Measurements from ENCODE around the gene PF4V1. TPM values are rescaled to one million over a fixed set of nuclear protein-coding genes. Genes with fewer than 3 reads are reported as not detected.
"Not testable (repeated sequence)": the region's sequence is repeated elsewhere in the genome, so short reads cannot be mapped to it uniquely, and the experiment has no call there.

Gene PF4V1
- polyA plus RNA-seq, 3 donors = 0.99 to 3.3 TPM; not detected in 1

GRCh38 chr4:73896416-73896815, 43.3 kb downstream of the PF4V1 start:
- Histone ChIP-seq H3K36me3 (replicated peaks in 1 of 2; ENCODE audit: control insufficient read depth in 1 of 2, insufficient read depth in 2 of 2, low read length in 2 of 2) (no peaks in the 10 kb centered on the region), H3K9ac (ENCODE audit: insufficient read depth, low read length, poor library complexity, severe bottlenecking) (no peak overlapping the region), H2AFZ (ENCODE audit: insufficient read depth, low read depth, low read length, poor library complexity, severe bottlenecking) (no peak overlapping the region), H3K4me3 (replicated peaks in 1 of 3; ENCODE audit: low read depth in 2 of 3, low read length in 3 of 3) (no peak overlapping the region), H4K20me1 (ENCODE audit: insufficient read depth, low read length) (no peaks in the 10 kb centered on the region), H3K27ac (ENCODE audit: low read depth in 1 of 2, low read length in 2 of 2) (no peak overlapping the region), H3K4me1 (ENCODE audit: control insufficient read depth in 1 of 2, insufficient read depth in 2 of 2, low read length in 2 of 2) (peaks cover 9 to 11% of the 10 kb centered on the region in 2 donors), H3K27me3 (ENCODE audit: control insufficient read depth in 2 of 2, insufficient read depth in 2 of 2, low read length in 2 of 2) (no peaks in the 10 kb centered on the region), H3K4me2 (replicated peaks; ENCODE audit: extremely low read depth, low read length, poor library complexity, severe bottlenecking) (no peak overlapping the region), H3K9me3 (replicated peaks in 1 of 2; ENCODE audit: control insufficient read depth in 1 of 2, insufficient read depth in 1 of 2, low read length in 2 of 2) (no peaks in the 10 kb centered on the region), H3K79me2 (ENCODE audit: insufficient read depth, low read length) (no peaks in the 10 kb centered on the region)
- intact Hi-C loops (cut with micrococcal nuclease) = no loop called here
- no peak for TF ChIP-seq CTCF (IDR thresholded peaks at IDR 0.05)
- DNase-seq = no peak
- Mint-ChIP-seq H3K27ac (no peak overlapping the region), H3K36me3 (no peaks in the 10 kb centered on the region), H3K27me3 (ENCODE audit: low read depth in 3 of 3) (no peaks in the 10 kb centered on the region), H3K4me1 (peaks cover 8% of the 10 kb centered on the region), H3K4me3 (no peak overlapping the region), H3K9me3 (no peaks in the 10 kb centered on the region)
- no CpG with 5 or more reads among the region's 2 CpGs for WGBS (ENCODE audit: insufficient coverage)

GRCh38 chr4:73897380-73898136, 44.5 kb downstream of the PF4V1 start:
- Mint-ChIP-seq H3K9me3 (no peaks in the 10 kb centered on the region), H3K27ac (no peak overlapping the region), H3K27me3 (ENCODE audit: low read depth in 3 of 3) (no peaks in the 10 kb centered on the region), H3K4me1 (peaks cover 3% of the 10 kb centered on the region), H3K36me3 (no peaks in the 10 kb centered on the region), H3K4me3 (no peak overlapping the region)
- no peaks in the 10 kb centered on the region for H3K9me3 ChIP-seq (replicated peaks in 1 of 2; ENCODE audit: control insufficient read depth in 1 of 2, insufficient read depth in 1 of 2, low read length in 2 of 2)
- H3K27ac ChIP-seq (ENCODE audit: low read depth in 1 of 2, low read length in 2 of 2) = no peak overlapping the region
- no peak for TF ChIP-seq CTCF (IDR thresholded peaks at IDR 0.05)
- no peaks in the 10 kb centered on the region for H3K79me2 ChIP-seq (ENCODE audit: insufficient read depth, low read length)
- no peaks in the 10 kb centered on the region for H4K20me1 ChIP-seq (ENCODE audit: insufficient read depth, low read length)
- DNase-seq = no peak
- no CpG with 5 or more reads among the region's 4 CpGs for WGBS (ENCODE audit: insufficient coverage)
- no peaks in the 10 kb centered on the region for H3K27me3 ChIP-seq (ENCODE audit: control insufficient read depth in 2 of 2, insufficient read depth in 2 of 2, low read length in 2 of 2)
- no peak overlapping the region for H3K9ac ChIP-seq (ENCODE audit: insufficient read depth, low read length, poor library complexity, severe bottlenecking)
- H3K36me3 ChIP-seq (replicated peaks in 1 of 2; ENCODE audit: control insufficient read depth in 1 of 2, insufficient read depth in 2 of 2, low read length in 2 of 2) = no peaks in the 10 kb centered on the region
- no peak overlapping the region for H3K4me3 ChIP-seq (replicated peaks in 1 of 3; ENCODE audit: low read depth in 2 of 3, low read length in 3 of 3)
- no peak overlapping the region for H3K4me2 ChIP-seq (replicated peaks; ENCODE audit: extremely low read depth, low read length, poor library complexity, severe bottlenecking)
- intact Hi-C loops (cut with micrococcal nuclease) = no loop called here
- H3K4me1 ChIP-seq (ENCODE audit: control insufficient read depth in 1 of 2, insufficient read depth in 2 of 2, low read length in 2 of 2) = peaks cover 0 to 3% of the 10 kb centered on the region in 2 donors
- H2AFZ ChIP-seq (ENCODE audit: insufficient read depth, low read depth, low read length, poor library complexity, severe bottlenecking) = no peak overlapping the region

GRCh38 chr4:73899338-73899737, 46.2 kb downstream of the PF4V1 start:
- H2AFZ ChIP-seq (ENCODE audit: insufficient read depth, low read depth, low read length, poor library complexity, severe bottlenecking) = peak overlapping the region; percentile 30
- H3K4me2 ChIP-seq (replicated peaks; ENCODE audit: extremely low read depth, low read length, poor library complexity, severe bottlenecking); H3K9ac ChIP-seq (ENCODE audit: insufficient read depth, low read length, poor library complexity, severe bottlenecking); H3K4me3 ChIP-seq (replicated peaks in 1 of 3; ENCODE audit: low read depth in 2 of 3, low read length in 3 of 3); H3K9me3 ChIP-seq (replicated peaks in 1 of 2; ENCODE audit: control insufficient read depth in 1 of 2, insufficient read depth in 1 of 2, low read length in 2 of 2); intact Hi-C loops (cut with micrococcal nuclease); H4K20me1 ChIP-seq (ENCODE audit: insufficient read depth, low read length); H3K36me3 ChIP-seq (replicated peaks in 1 of 2; ENCODE audit: control insufficient read depth in 1 of 2, insufficient read depth in 2 of 2, low read length in 2 of 2); DNase-seq; H3K27me3 ChIP-seq (ENCODE audit: control insufficient read depth in 2 of 2, insufficient read depth in 2 of 2, low read length in 2 of 2); H3K9me3 Mint-ChIP-seq; H3K27ac ChIP-seq (ENCODE audit: low read depth in 1 of 2, low read length in 2 of 2); H3K4me3 Mint-ChIP-seq; H3K36me3 Mint-ChIP-seq; H3K79me2 ChIP-seq (ENCODE audit: insufficient read depth, low read length); H3K27me3 Mint-ChIP-seq (ENCODE audit: low read depth in 3 of 3); H3K4me1 ChIP-seq (ENCODE audit: control insufficient read depth in 1 of 2, insufficient read depth in 2 of 2, low read length in 2 of 2): not testable (repeated sequence)
- Mint-ChIP-seq H3K4me1 (peaks cover 13% of the 10 kb centered on the region), H3K27ac (peak overlapping the region in 1 of 7 donors; percentile 7)
- 80% methylated on average over 1 of the region's 3 CpGs for WGBS (ENCODE audit: insufficient coverage)
